HG02938 (cell line): Measurements from ENCODE around the gene OR2J3.
"Not testable (repeated sequence)": the region's sequence is repeated elsewhere in the genome, so short reads cannot be mapped to it uniquely, and the experiment has no call there.

Experiments used
- ATAC-seq: cut with Tn5 transposase; IDR thresholded peaks from one replicate; pipeline ENCODE4 v1.9.1; 2021; ENCODE audit warnings: mild to moderate bottlenecking, moderate library complexity; ENCODE audit not compliant: unreplicated experiment

Gene OR2J3

DNA sequence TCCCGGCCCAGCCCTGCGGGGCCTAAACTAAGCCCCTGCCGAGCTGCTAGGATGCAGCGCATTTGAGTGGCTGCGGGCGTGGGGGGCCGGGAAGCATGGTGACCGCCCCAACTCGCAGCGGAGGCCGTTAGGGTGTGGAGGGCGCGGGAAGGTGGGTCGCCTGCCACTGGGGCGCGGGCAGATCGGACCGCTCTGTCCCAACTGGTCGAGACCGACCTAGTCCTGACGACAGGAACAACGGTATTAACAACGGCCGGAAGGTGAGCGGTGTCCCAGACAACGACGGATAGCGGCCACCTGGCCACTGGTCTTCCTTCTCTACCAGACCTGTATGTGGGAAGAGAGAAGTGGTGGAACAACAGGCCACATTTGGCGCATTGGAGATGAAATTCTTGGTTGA lies 52.1 kb downstream of the OR2J3 start:
- ATAC-seq: not testable (repeated sequence)
